OCI-LY1 (cell line): Measurements from ENCODE around the gene BCORL1.

Source experiments
- H2AFZ ChIP-seq: fragments of 200-600 bp; sonication (generic), shearing (Covaris generic); 2 replicates; pipeline ENCODE4 v1.6.0; 2014; ENCODE audit warnings: antibody characterized with exemption, mild to moderate bottlenecking, low read length
- H3F3A ChIP-seq: fragments of 200-600 bp; sonication (generic), shearing (Covaris generic); 2 replicates; pipeline ENCODE4 v1.6.0; 2014; ENCODE audit warnings: mild to moderate bottlenecking, antibody characterized with exemption, low read length, moderate library complexity; ENCODE audit not compliant: insufficient read depth
- H3K27ac ChIP-seq: fragments of 200-600 bp; sonication (generic); 2 replicates; pipeline ENCODE4 v1.5.1; 2014; ENCODE audit warnings: low read length, mixed run types, mild to moderate bottlenecking, low read depth; ENCODE audit not compliant: poor library complexity, severe bottlenecking
- H3K27me3 ChIP-seq: fragments of 200-600 bp; sonication (generic); 2 replicates; pipeline ENCODE4 v1.6.0; 2014; ENCODE audit warnings: antibody characterized with exemption, mild to moderate bottlenecking, low read length, moderate library complexity; ENCODE audit not compliant: insufficient read depth
- H3K36me3 ChIP-seq: fragments of 200-600 bp; sonication (generic); 2 replicates; pipeline ENCODE4 v1.6.1; 2014; ENCODE audit warnings: mild to moderate bottlenecking, antibody characterized with exemption, low read length, moderate library complexity, mixed read lengths; ENCODE audit not compliant: insufficient read depth
- H3K4me1 ChIP-seq: fragments of 200-600 bp; sonication (generic); 2 replicates; pipeline ENCODE4 v1.5.1; 2014; ENCODE audit warnings: mild to moderate bottlenecking, low read length, moderate library complexity; ENCODE audit not compliant: insufficient read depth, severe bottlenecking
- H3K4me2 ChIP-seq: fragments of 200-600 bp; sonication (generic), shearing (Covaris generic); 2 replicates; pipeline ENCODE4 v1.6.1; 2014; ENCODE audit warnings: low read length
- H3K4me3 ChIP-seq: fragments of 200-600 bp; sonication (generic); 2 replicates; pipeline ENCODE4 v1.5.1; 2014; ENCODE audit warnings: low read length, low read depth, mild to moderate bottlenecking, mixed read lengths; ENCODE audit not compliant: poor library complexity, severe bottlenecking
- H3K79me2 ChIP-seq: fragments of 200-600 bp; shearing (Covaris generic); 2 replicates; pipeline ENCODE4 v1.6.1; 2016; ENCODE audit warnings: mixed run types, low read length, mixed read lengths; ENCODE audit not compliant: insufficient read depth
- H3K9ac ChIP-seq: fragments of 200-600 bp; sonication (generic), shearing (Covaris generic); 2 replicates; pipeline ENCODE4 v1.6.1; 2014; ENCODE audit warnings: mild to moderate bottlenecking, low read length, mixed read lengths
- H3K9me2 ChIP-seq: fragments of 200-600 bp; sonication (generic), shearing (Covaris generic); 2 replicates; pipeline ENCODE4 v1.6.1; 2014; ENCODE audit warnings: low read depth, mild to moderate bottlenecking, low read length, mixed read lengths
- H3K9me3 ChIP-seq: fragments of 200-600 bp; shearing (Covaris generic); 2 replicates; pipeline ENCODE4 v1.6.1; 2014; ENCODE audit warnings: low read length, mixed read lengths
- H4K20me1 ChIP-seq: fragments of 200-600 bp; sonication (generic), shearing (Covaris generic); 2 replicates; pipeline ENCODE4 v1.6.0; 2016; ENCODE audit warnings: mild to moderate bottlenecking, low read length; ENCODE audit not compliant: insufficient read depth
- CTCF ChIP-seq: fragments of 200-600 bp; sonication (generic), shearing (Covaris generic); IDR thresholded peaks from 2 replicates; pipeline ENCODE4 v1.5.1; 2017; ENCODE audit warnings: mild to moderate bottlenecking, antibody characterized with exemption, low read length, moderate library complexity, mixed read lengths
- EZH2 ChIP-seq: fragments of 200-600 bp; sonication (generic), shearing (Covaris generic); IDR thresholded peaks from 2 replicates; pipeline ENCODE4 v1.8.0; 2017; ENCODE audit warnings: borderline replicate concordance, mixed run types, mild to moderate bottlenecking, antibody characterized with exemption, low read length, moderate library complexity, mixed read lengths

BCORL1 gene

GRCh38 chrX:130001893-130002292 lies 19.5 kb downstream of the BCORL1 start:
- H3F3A ChIP-seq, result no peaks in the 10 kb centered on the region
- H3K9ac ChIP-seq, result no peak overlapping the region
- H3K9me3 ChIP-seq, result no peaks in the 10 kb centered on the region
- no peak overlapping the region for H3K4me3 ChIP-seq
- H3K4me1 ChIP-seq, result no peaks in the 10 kb centered on the region
- no peaks in the 10 kb centered on the region for H3K27me3 ChIP-seq
- no peak overlapping the region for H2AFZ ChIP-seq
- no peak for TF ChIP-seq EZH2
- no peak for TF ChIP-seq CTCF
- no peaks in the 10 kb centered on the region for H3K9me2 ChIP-seq
- no peak overlapping the region for H3K27ac ChIP-seq
- no peaks in the 10 kb centered on the region for H3K79me2 ChIP-seq
- no peaks in the 10 kb centered on the region for H4K20me1 ChIP-seq
- H3K4me2 ChIP-seq, result no peak overlapping the region
- no peaks in the 10 kb centered on the region for H3K36me3 ChIP-seq

GRCh38 chrX:130002541-130002940 lies 20.1 kb downstream of the BCORL1 start:
- TF ChIP-seq CTCF, result no peak
- no peak for TF ChIP-seq EZH2
- Histone ChIP-seq H3K4me1 (no peaks in the 10 kb centered on the region), H3K27ac (no peak overlapping the region), H4K20me1 (no peaks in the 10 kb centered on the region), H2AFZ (no peak overlapping the region), H3K4me3 (no peak overlapping the region), H3K4me2 (no peak overlapping the region), H3K9me3 (no peaks in the 10 kb centered on the region), H3K79me2 (no peaks in the 10 kb centered on the region), H3F3A (no peaks in the 10 kb centered on the region), H3K36me3 (no peaks in the 10 kb centered on the region), H3K9me2 (no peaks in the 10 kb centered on the region), H3K27me3 (no peaks in the 10 kb centered on the region), H3K9ac (no peak overlapping the region)

GRCh38 chrX:130005089-130005807 lies 22.8 kb downstream of the BCORL1 start:
- TF ChIP-seq CTCF, result no peak

More at GRCh38 chrX:130005089-130005807, 22.8 kb downstream of the BCORL1 start:
- no peak overlapping the region for H2AFZ ChIP-seq
- no peaks in the 10 kb centered on the region for H3K4me1 ChIP-seq
- H3K4me3 ChIP-seq, result no peak overlapping the region
- H4K20me1 ChIP-seq, result no peaks in the 10 kb centered on the region
- H3K9me3 ChIP-seq, result no peaks in the 10 kb centered on the region
- H3F3A ChIP-seq, result no peaks in the 10 kb centered on the region
- no peaks in the 10 kb centered on the region for H3K9me2 ChIP-seq
- H3K27ac ChIP-seq, result no peak overlapping the region
- H3K27me3 ChIP-seq, result no peaks in the 10 kb centered on the region
- H3K9ac ChIP-seq, result no peak overlapping the region
- H3K36me3 ChIP-seq, result no peaks in the 10 kb centered on the region
- H3K4me2 ChIP-seq, result no peak overlapping the region
- H3K79me2 ChIP-seq, result no peaks in the 10 kb centered on the region
